Progenitor cell of endocrine pancreas (in vitro differentiated cells): ENCODE results near the gene DSE. TPM values are rescaled to one million over a fixed set of nuclear protein-coding genes. Genes with fewer than 3 reads are reported as not detected.

ENCODE experiments used
- DNase-seq: peaks from one replicate; pipeline ENCODE4 v3.0.0; 2021; ENCODE audit warnings: low spot score; ENCODE audit not compliant: unreplicated experiment
- H3K27ac Mint-ChIP-seq: 2 replicates; pipeline ENCODE4 v1.8.0; 2021; ENCODE audit warnings: mild to moderate bottlenecking, moderate library complexity, mixed read lengths
- H3K27me3 Mint-ChIP-seq: 2 replicates; pipeline ENCODE4 v1.8.0; 2021; ENCODE audit warnings: mixed read lengths
- H3K36me3 Mint-ChIP-seq: 2 replicates; pipeline ENCODE4 v1.8.0; 2022; ENCODE audit warnings: mixed read lengths; ENCODE audit not compliant: insufficient read depth
- H3K4me1 Mint-ChIP-seq: 2 replicates; pipeline ENCODE4 v1.8.0; 2021; ENCODE audit warnings: low read depth, mixed read lengths
- H3K4me3 Mint-ChIP-seq: 2 replicates; pipeline ENCODE4 v1.8.0; 2021; ENCODE audit warnings: low read depth, mild to moderate bottlenecking, moderate library complexity, mixed read lengths
- H3K9me3 Mint-ChIP-seq: 2 replicates; pipeline ENCODE4 v1.8.0; 2021; ENCODE audit warnings: low read depth, mixed read lengths
- total RNA-seq: library from RNA; stranded (reverse); gene quantifications from 2 replicates; pipeline ENCODE4 v1.2.1, GENCODE V29; 2021
- TF ChIP-seq, protein P1 (sequence below): fragments of 200-600 bp; sonication (generic); IDR thresholded peaks from one replicate; pipeline ENCODE4 v1.5.0; 2021; ENCODE audit warnings: antibody characterized with exemption, mild to moderate bottlenecking; ENCODE audit not compliant: unreplicated experiment

The DSE gene
- total RNA-seq, 1 donor from 2014 or later, result 20.4 TPM

DNA sequence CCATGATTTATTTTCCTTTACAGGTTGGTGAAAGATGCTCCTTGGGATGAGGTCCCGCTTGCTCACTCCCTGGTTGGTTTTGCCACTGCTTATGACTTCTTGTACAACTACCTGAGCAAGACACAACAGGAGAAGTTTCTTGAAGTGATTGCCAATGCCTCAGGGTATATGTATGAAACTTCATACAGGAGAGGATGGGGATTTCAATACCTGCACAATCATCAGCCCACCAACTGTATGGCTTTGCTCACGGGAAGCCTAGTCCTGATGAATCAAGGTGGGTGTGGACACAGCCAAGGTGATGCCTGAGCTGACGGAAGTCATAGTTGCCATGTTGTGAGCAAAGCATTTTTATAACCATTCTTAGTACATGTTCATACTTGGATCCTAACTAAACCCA, 55.8 kb downstream of the DSE start:
- Mint-ChIP-seq H3K27ac (no peak overlapping the region), H3K4me3 (no peak overlapping the region), H3K9me3 (no peaks in the 10 kb centered on the region), H3K4me1 (peaks cover 8% of the 10 kb centered on the region), H3K36me3 (peaks cover 13% of the 10 kb centered on the region), H3K27me3 (no peaks in the 10 kb centered on the region)
- DNase-seq, result no peak
- TF ChIP-seq, protein P1, sequence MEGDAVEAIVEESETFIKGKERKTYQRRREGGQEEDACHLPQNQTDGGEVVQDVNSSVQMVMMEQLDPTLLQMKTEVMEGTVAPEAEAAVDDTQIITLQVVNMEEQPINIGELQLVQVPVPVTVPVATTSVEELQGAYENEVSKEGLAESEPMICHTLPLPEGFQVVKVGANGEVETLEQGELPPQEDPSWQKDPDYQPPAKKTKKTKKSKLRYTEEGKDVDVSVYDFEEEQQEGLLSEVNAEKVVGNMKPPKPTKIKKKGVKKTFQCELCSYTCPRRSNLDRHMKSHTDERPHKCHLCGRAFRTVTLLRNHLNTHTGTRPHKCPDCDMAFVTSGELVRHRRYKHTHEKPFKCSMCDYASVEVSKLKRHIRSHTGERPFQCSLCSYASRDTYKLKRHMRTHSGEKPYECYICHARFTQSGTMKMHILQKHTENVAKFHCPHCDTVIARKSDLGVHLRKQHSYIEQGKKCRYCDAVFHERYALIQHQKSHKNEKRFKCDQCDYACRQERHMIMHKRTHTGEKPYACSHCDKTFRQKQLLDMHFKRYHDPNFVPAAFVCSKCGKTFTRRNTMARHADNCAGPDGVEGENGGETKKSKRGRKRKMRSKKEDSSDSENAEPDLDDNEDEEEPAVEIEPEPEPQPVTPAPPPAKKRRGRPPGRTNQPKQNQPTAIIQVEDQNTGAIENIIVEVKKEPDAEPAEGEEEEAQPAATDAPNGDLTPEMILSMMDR, result no peak

DNA sequence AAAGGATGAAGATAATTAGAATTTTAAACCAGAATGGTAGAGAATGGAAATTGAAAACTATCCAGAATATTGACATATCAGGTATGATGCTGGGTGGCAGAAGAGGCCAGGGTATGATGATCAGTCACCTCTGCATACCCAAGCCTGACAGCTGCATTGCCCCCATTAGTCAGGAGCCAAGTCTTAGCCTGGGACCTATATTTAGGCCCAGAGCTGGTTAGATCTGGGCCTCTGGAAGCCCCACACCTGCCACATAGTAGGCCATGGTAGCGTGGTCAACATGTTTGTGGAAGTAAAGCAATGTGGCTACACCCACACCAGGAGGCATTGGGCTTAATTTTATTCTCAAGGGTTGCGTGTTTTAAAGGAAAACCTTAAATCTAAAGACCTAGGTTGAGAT, 58.4 kb downstream of the DSE start:
- Mint-ChIP-seq H3K27ac (no peak overlapping the region), H3K36me3 (peaks cover 13% of the 10 kb centered on the region), H3K4me3 (no peak overlapping the region), H3K4me1 (no peaks in the 10 kb centered on the region), H3K27me3 (no peaks in the 10 kb centered on the region), H3K9me3 (no peaks in the 10 kb centered on the region)
- TF ChIP-seq, protein P1, result no peak
- no peak for DNase-seq

DNA sequence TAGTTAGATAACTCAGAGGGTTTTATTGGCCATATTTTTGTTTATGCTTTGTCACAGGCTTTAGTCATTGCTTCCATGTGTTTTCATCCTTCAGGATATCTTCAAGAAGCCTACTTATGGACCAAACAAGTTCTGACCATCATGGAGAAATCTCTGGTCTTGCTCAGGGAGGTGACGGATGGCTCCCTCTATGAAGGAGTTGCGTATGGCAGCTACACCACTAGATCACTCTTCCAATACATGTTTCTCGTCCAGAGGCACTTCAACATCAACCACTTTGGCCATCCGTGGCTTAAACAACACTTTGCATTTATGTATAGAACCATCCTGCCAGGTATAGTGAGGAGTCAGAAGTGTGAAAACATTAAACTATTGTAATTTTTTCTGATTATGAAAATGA, 60.1 kb downstream of the DSE start:
- Mint-ChIP-seq H3K9me3 (no peaks in the 10 kb centered on the region), H3K4me1 (no peaks in the 10 kb centered on the region), H3K27me3 (no peaks in the 10 kb centered on the region), H3K36me3 (peaks cover 11% of the 10 kb centered on the region), H3K27ac (no peak overlapping the region), H3K4me3 (no peak overlapping the region)
- TF ChIP-seq, protein P1, result no peak
- no peak for DNase-seq

DNA sequence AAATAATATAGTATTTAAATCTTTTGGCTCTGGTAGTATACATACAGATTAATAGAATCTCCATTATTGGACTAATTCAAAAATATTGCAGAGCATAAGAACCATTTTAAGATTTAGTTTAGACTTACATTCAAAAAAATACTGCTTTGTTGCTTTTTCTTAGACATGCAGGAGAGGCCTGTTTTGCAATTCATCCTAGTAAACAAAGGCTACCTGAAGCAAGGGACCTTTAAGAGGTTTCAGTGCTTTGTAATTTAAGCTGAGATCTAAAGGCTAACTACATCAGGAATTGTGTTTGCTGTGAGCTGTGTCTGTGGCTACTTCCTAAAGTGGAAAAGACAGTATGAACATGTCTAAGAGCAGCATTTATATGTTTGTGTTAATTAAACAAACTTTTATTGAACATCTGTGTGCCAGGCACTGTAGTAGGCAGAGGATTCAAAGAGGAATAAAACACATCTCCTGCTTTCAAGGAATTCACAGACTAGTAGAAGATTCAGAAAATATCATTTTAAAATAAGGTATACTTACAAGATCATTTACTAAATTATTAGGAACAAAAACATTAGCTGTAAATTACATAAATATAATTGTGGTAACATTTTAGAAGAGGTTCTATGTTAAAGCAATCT, 61.3 kb downstream of the DSE start:
- Mint-ChIP-seq H3K36me3 (peaks cover 11% of the 10 kb centered on the region), H3K27me3 (no peaks in the 10 kb centered on the region), H3K9me3 (no peaks in the 10 kb centered on the region), H3K4me1 (no peaks in the 10 kb centered on the region), H3K4me3 (no peak overlapping the region), H3K27ac (no peak overlapping the region)
- TF ChIP-seq, protein P1, result no peak
- DNase-seq, result no peak

DNA sequence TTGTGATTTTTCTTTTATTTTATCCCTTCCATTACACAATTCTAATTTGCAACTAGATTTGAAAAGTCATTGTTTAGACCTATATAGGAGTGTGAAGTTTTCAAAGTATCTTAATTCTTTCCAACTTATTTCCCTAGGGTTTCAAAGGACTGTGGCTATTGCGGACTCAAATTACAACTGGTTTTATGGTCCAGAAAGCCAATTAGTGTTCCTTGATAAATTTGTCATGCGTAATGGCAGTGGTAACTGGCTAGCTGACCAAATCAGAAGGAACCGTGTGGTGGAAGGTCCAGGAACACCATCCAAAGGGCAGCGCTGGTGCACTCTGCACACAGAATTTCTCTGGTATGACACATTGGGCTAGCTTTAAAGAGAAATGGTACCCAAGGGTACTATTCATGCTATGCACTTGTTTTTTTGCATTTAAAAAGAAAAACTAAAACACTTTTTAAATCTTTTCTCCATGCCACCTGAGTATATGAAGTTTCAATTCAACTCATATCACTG, 62.5 kb downstream of the DSE start:
- no peaks in the 10 kb centered on the region for H3K27me3 Mint-ChIP-seq
- H3K4me3 Mint-ChIP-seq, result no peak overlapping the region
- peaks cover 9% of the 10 kb centered on the region for H3K36me3 Mint-ChIP-seq
- H3K9me3 Mint-ChIP-seq, result no peaks in the 10 kb centered on the region
- DNase-seq, result no peak
- TF ChIP-seq, protein P1, result no peak
- no peak overlapping the region for H3K27ac Mint-ChIP-seq
- no peaks in the 10 kb centered on the region for H3K4me1 Mint-ChIP-seq
